ENCODE results near the gene ABR. TPM values are rescaled to one million over a fixed set of nuclear protein-coding genes. Genes with fewer than 3 reads are reported as not detected.

ABR gene
- total RNA-seq, 2 donors from 2014 or later: 79.1 to 80.5 TPM

GRCh38 chr17:957856-958421 is 221.8 kb downstream of the ABR start:
- H3K4me1 Mint-ChIP-seq (ENCODE audit: low read depth in 2 of 2): no peaks in the 10 kb centered on the region
- no peak overlapping the region for H3K4me3 Mint-ChIP-seq
- H3K27ac Mint-ChIP-seq: no peak overlapping the region
- ATAC-seq (no peak), DNase-seq (ENCODE audit: low spot score) (peak; percentile 23)
- no peaks in the 10 kb centered on the region for H3K9me3 Mint-ChIP-seq
- peaks cover 14 to 18% of the 10 kb centered on the region in 2 donors for H3K27me3 Mint-ChIP-seq
- H3K36me3 Mint-ChIP-seq: no peaks in the 10 kb centered on the region

GRCh38 chr17:956905-957304 is 222.9 kb downstream of the ABR start:
- Mint-ChIP-seq H3K36me3 (no peaks in the 10 kb centered on the region), H3K4me1 (ENCODE audit: low read depth in 2 of 2) (no peaks in the 10 kb centered on the region), H3K4me3 (no peak overlapping the region), H3K9me3 (no peaks in the 10 kb centered on the region), H3K27ac (no peak overlapping the region), H3K27me3 (peaks cover 11 to 13% of the 10 kb centered on the region in 2 donors)
- ATAC-seq (no peak), DNase-seq (ENCODE audit: low spot score) (peak; percentile 44)

- Mint-ChIP-seq H3K9me3 (no peaks in the 10 kb centered on the region), H3K36me3 (no peaks in the 10 kb centered on the region), H3K27me3 (peaks cover 14% of the 10 kb centered on the region in 2 donors), H3K4me1 (ENCODE audit: low read depth in 2 of 2) (no peaks in the 10 kb centered on the region), H3K27ac (no peak overlapping the region), H3K4me3 (no peak overlapping the region)
- DNase-seq (ENCODE audit: low spot score): peak; percentile 44
- no peak for ATAC-seq
Measured at GRCh38 chr17:954431-955164, 225.2 kb downstream of the ABR start.

- Mint-ChIP-seq H3K27me3 (peaks cover 14% of the 10 kb centered on the region in 2 donors), H3K27ac (no peak overlapping the region), H3K4me1 (ENCODE audit: low read depth in 2 of 2) (no peaks in the 10 kb centered on the region), H3K36me3 (no peaks in the 10 kb centered on the region), H3K9me3 (no peaks in the 10 kb centered on the region), H3K4me3 (no peak overlapping the region)
- ATAC-seq (no peak), DNase-seq (ENCODE audit: low spot score) (peak; percentile 35)
Measured at GRCh38 chr17:953767-954166, 226.0 kb downstream of the ABR start.

Other genes with a start within 250 kb of the ABR start
- gene NXN, start 200.2 kb downstream of the ABR start, total RNA-seq: under 1 TPM; 0.61 to 0.69 TPM
- 10 to 100 TPM; 12.7 to 19.8 TPM for gene TIMM22, start 182.9 kb downstream of the ABR start, total RNA-seq
- gene BHLHA9, start 90.5 kb upstream of the ABR start, total RNA-seq: not detected
- not detected for gene TRARG1, start 99.7 kb upstream of the ABR start, total RNA-seq
- gene YWHAE, start 220.2 kb upstream of the ABR start, total RNA-seq: 100 to 1,000 TPM; 365 to 407 TPM